ENCODE results near the gene GRM5.

GRCh38 chr11:88619071-88619425, 446.7 kb downstream of the GRM5 start:
- TF ChIP-seq CTCF (IDR thresholded peaks at IDR 0.05) = no peak
- TF ChIP-seq ZFX (IDR thresholded peaks at IDR 0.05; ENCODE audit: borderline replicate concordance) = no peak
